Activated T-cell treated with anti-CD3 and anti-CD28 coated beads for 48 hours (primary cell): ENCODE data around the gene CERS1.

Experiments used
- DNase-seq: peaks from one replicate; pipeline ENCODE4 v3.0.0-alpha.2; 2020; ENCODE audit warnings: low read depth

Gene CERS1

GRCh38 chr19:18870531-18871172, 25.3 kb downstream of the CERS1 start:
- no peak for DNase-seq

DNA sequence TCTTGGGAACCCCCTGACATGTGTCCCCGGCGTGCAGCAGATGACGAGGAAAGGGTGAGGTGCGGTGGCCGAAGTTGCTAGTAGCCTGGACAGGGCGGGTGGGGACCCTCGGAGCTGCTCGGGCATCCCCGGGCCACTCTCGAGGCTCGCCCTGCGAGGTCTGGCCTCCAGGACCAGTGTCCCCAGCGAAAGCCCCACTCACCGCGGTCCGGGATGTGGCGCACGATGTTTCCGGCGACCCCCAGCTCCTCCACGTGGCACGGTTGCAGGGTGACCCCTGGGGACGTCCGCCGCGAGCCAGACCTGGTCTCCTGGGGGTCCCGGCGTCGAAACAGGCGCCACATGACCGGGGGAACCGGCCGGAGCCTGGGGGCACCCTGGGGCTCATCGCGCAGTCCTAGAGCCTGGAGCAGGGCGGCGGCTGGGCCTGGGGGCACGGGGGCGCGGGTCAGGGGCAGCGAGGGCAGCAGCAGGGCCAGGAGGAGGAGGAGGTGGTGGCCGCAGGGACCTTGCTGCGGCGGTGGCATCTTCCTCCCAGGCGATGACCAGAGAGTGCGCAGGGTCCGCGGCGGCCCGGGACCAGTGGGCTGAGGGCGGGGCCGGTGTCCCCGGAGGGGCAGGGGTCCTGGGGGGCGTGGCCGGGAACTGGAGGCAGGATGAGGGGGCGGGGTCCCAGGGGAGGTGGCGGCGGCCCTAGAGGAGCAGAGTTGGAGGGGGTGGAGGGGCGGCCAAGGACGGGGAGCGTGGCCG, 26.0 kb downstream of the CERS1 start:
- no peak for DNase-seq

GRCh38 chr19:18869023-18869618, 26.8 kb downstream of the CERS1 start:
- DNase-seq = no peak

DNA sequence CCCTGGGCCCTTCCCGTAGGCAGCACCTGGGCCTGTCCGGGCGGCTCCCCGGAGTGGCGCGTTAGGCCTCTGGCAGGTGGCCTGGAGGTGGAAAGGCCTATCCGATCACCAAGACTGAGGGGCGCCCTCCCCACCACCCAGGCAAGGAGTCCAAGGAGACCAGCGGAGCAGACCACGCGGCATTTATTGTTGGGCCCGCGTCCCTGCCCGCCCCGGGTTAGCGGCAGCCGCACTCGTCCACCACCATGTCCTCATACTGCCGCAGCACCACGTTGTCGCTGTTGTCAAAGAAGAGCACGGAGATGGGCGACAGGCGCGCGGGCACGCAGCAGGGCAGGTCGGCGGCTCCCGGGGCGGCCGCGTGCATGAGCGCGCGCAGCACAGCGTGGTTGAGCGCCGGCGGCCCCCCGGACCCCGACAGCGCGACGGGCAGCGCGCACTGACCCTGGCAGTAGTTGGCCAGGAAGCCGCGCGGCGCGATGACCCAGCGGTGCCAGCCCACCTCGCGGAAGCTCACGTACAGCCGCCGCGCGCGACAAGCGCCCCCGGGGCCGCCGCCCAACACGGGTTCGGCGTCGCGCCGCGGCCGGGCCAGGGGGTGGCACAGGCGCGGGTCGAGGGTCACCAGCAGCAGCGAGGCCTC, 27.5 kb downstream of the CERS1 start:
- no peak for DNase-seq

DNA sequence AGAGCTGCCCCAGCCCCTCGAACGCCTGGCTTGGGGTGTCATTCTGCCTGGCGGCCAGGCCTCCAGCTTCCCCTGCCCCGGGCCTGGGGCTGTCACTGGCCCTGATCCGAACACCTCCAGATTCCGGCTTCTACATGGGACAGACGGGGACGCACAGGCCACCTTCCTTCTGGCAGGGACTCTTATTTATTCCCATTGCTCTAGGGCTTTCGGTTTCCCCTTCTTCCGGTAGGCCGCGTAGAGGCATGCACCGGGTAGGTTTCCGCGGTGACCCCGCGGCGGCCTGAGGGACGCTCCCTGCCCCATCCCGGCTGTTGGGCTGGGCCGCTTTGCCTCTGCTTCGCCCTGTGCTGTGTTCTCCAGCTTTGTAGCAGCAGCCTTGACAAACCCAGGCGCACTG, 28.2 kb downstream of the CERS1 start:
- DNase-seq = no peak

- no peak for DNase-seq
Observed at GRCh38 chr19:18867199-18867598, 28.8 kb downstream of the CERS1 start.

DNA sequence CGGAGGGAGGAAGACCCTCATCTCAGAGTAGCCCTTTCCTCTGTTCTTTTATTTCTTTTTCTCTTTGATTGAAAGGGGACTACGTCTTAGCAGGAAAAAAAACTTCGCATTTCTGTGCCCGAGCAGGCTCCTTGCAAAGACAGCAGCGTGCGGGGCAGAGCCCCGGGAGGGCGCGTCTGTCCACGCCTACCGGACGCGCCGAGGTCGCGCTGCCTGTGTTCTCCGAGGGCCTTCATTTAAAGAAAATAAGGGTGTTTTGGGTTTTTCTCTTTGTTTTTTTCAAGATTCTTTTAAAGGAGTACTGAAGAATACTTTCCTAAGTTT, 29.2 kb downstream of the CERS1 start:
- DNase-seq = no peak

- peak; percentile 64 for DNase-seq
Observed at GRCh38 chr19:18865973-18866799, 29.8 kb downstream of the CERS1 start.

GRCh38 chr19:18865106-18865972, 30.6 kb downstream of the CERS1 start:
- DNase-seq = no peak

DNA sequence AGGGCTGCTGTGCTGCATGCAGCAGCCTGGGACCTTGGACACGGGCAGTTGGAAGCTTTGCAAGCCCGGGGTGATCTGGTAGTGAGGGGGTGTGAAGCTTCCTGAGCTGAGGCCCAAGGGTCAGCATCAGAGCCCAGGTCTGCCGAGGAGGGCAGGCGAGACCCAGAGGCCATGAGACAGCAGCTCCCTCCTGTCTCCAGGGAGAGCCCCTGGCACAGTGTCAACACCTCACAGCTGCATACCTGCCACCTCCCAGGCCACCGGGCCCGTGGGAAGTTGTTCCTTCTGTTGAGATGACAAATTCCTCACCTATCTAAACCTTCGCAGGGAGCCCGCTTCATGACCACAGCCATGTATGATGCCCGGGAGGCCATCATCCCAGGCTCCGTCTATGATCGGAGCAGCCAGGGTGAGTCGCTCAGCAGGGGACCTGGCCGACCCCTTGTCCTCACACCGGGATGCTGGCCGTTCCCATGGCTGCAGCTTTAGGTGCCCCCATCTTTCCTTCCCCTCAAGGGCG, 32.1 kb downstream of the CERS1 start:
- DNase-seq = no peak

GRCh38 chr19:18862976-18863842, 32.7 kb downstream of the CERS1 start:
- no peak for DNase-seq

DNA sequence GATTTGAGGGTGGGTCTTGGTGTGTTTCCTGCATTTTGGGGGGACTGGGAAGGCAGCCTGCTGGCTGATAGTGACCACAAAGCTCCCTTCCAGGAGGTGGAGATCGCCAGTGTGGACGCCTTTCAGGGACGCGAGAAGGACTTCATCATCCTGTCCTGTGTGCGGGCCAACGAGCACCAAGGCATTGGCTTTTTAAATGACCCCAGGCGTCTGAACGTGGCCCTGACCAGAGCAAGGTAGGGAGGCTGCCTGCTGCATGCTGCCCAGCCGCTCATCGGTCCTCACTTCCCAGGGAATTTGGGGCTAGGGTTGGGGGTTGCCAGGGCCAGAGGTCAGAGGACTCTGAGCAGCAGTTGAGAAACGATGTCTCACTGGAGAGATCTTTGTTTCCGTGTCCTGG, 34.0 kb downstream of the CERS1 start:
- DNase-seq = no peak

- no peak for DNase-seq
Observed at GRCh38 chr19:18861235-18861634, 34.7 kb downstream of the CERS1 start.

GRCh38 chr19:18860725-18861124, 35.2 kb downstream of the CERS1 start:
- no peak for DNase-seq

DNA sequence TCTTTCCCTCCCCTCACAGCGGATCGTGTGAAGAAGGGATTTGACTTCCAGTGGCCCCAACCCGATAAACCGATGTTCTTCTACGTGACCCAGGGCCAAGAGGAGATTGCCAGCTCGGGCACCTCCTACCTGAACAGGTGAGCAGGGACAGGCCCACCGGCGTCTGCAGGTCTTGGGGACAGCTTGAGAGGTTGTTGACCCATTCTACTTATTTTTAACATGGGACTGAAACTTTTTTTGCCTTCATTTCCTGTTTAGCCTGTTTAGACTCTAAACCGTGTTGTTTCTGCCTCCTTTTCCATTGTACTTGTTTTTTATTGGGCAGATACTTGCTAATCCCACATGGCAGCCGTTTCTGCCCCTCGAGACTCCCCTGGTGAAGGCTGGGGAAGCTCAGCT, 35.7 kb downstream of the CERS1 start:
- no peak for DNase-seq

DNA sequence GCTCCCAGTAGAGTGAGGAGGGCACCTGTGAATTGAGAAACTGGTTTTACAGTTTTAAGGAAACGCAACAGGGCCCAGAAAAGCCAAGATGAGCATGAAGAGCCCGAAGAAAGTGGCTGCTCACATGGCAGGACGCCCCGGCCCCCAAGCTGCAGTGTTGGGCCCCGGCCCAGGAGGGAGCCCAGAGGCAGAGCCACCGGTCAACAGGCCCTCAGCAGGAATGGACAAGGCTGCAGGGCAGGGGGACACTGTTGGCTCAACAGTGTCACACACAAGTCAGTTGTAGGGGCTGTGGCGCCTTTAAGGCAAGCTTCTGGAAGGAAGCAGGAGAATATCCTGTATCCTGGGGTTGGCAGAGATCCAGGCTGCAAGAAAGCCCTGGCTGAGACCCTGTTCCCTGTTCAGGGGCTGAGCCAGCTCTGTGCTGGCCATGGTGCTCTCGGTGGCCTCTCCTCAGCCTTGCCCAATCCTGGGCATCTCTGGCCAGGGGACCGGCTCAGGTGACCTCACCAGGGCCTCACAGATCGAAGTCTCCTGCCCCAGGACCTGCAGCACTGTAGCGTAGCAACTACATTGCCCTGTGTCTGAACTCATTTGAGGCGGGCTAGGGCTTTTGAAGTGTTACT, 36.2 kb downstream of the CERS1 start:
- DNase-seq = no peak

- DNase-seq = no peak
Observed at GRCh38 chr19:18858906-18859646, 36.9 kb downstream of the CERS1 start.

GRCh38 chr19:18857223-18857622, 38.7 kb downstream of the CERS1 start:
- DNase-seq = no peak
